Activated CD8-positive, alpha-beta memory T cell treated with anti-CD3 and anti-CD28 coated beads, Interleukin-2, amount 10 ng/mL, durations not matched to agents 7 days and 5 days (primary cell): ENCODE measurements around the gene KMT5B. TPM values are rescaled to one million over a fixed set of nuclear protein-coding genes. Genes with fewer than 3 reads are reported as not detected.
"Not testable (repeated sequence)": the region's sequence is repeated elsewhere in the genome, so short reads cannot be mapped to it uniquely, and the experiment has no call there.

Source experiments
- ATAC-seq: fragments of 150-1000 bp; cut with Tn5 transposase; one replicate; pipeline ENCODE4 v1.10.0; 2021; ENCODE audit warnings: moderate library complexity
- CTCF ChIA-PET: fragments of 350-600 bp; sonication (Branson Sonifier 250); formaldehyde crosslinking; loops from one replicate; lab custom pipeline; 2021; ENCODE audit warnings: antibody characterized with exemption; lab: Charles Lee
- DNase-seq: peaks from one replicate; pipeline ENCODE4 v3.0.0-alpha.2; 2020
- H3K27ac Mint-ChIP-seq: one replicate; pipeline ENCODE4 v1.8.0; 2021; ENCODE audit warnings: mild to moderate bottlenecking, mixed read lengths
- H3K27me3 Mint-ChIP-seq: one replicate; pipeline ENCODE4 v1.8.0; 2021; ENCODE audit warnings: mixed read lengths
- H3K36me3 Mint-ChIP-seq: one replicate; pipeline ENCODE4 v1.8.0; 2021; ENCODE audit warnings: mild to moderate bottlenecking, mixed read lengths
- H3K4me1 Mint-ChIP-seq: one replicate; pipeline ENCODE4 v1.8.0; 2021; ENCODE audit warnings: mixed read lengths
- H3K4me3 Mint-ChIP-seq: one replicate; pipeline ENCODE4 v1.8.0; 2021; ENCODE audit warnings: mild to moderate bottlenecking, moderate library complexity, mixed read lengths
- H3K9me3 Mint-ChIP-seq: one replicate; pipeline ENCODE4 v1.8.0; 2022; ENCODE audit warnings: low read depth, mixed read lengths
- total RNA-seq, 2 experiments: library from RNA; stranded (reverse); gene quantifications; one replicate each; pipeline ENCODE4 v1.2.3, GENCODE V29; 2021

KMT5B gene
- total RNA-seq, 2 experiments from 2014 or later: 15.1 to 20.3 TPM

DNA sequence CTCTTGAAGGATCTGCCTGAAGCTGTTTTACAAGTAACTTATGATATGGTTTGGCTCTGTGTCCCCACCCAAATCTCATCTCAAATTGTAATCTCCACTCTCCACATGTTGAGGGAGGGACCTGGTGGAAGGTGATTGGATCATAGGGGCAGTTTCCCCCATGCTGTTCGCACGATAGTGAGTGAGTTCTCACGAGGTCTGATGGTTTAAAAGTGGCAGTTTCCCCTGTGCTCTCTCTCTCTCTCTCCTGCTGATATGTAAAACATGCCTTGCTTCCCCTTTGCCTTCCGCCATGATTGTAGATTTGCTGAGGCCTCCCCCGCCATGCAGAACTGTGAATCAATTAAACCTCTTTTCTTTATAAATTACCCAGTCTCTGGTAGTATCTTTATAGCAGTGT lies 31.8 kb upstream of the KMT5B start:
- H3K27ac Mint-ChIP-seq, H3K27me3 Mint-ChIP-seq, DNase-seq, H3K4me1 Mint-ChIP-seq, CTCF ChIA-PET, H3K4me3 Mint-ChIP-seq, H3K36me3 Mint-ChIP-seq, H3K9me3 Mint-ChIP-seq, ATAC-seq: not testable (repeated sequence)

GRCh38 chr11:68243847-68244246 lies 30.8 kb upstream of the KMT5B start:
- peaks cover 15% of the 10 kb centered on the region for H3K27me3 Mint-ChIP-seq
- not testable (repeated sequence) for H3K9me3 Mint-ChIP-seq, H3K4me1 Mint-ChIP-seq, ATAC-seq, H3K27ac Mint-ChIP-seq, H3K4me3 Mint-ChIP-seq, DNase-seq, H3K36me3 Mint-ChIP-seq
- CTCF ChIA-PET: interaction anchor here (0.6 kb wide), 2 partner anchors 152 to 996 kb away, joined by 3 read pairs; no protein-coding TSS in a partner anchor

DNA sequence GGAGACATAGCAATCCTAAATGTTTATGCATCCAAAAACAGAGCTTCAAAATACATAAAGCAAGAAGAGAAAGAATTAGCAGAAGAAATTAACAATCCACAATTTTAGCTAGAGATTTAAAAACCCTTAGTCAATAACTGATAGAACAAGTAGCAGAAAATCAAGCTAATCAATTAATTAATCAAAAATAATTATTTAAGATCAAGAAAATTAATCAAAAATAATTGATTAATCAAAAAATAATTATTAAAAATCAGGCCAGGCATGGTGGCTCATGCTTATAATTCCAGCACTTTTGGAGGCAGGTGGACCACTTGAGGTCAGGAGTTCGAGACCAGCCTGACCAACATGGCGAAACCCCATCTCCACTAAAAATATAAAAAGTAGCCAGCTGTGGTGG lies 29.5 kb upstream of the KMT5B start:
- no peak overlapping the region for H3K4me3 Mint-ChIP-seq
- CTCF ChIA-PET: no interaction called here
- no peak overlapping the region for H3K27ac Mint-ChIP-seq
- H3K36me3 Mint-ChIP-seq: no peaks in the 10 kb centered on the region
- DNase-seq (no peak), ATAC-seq (no peak)
- no peaks in the 10 kb centered on the region for H3K9me3 Mint-ChIP-seq
- H3K4me1 Mint-ChIP-seq: no peaks in the 10 kb centered on the region
- H3K27me3 Mint-ChIP-seq: peaks cover 17% of the 10 kb centered on the region

DNA sequence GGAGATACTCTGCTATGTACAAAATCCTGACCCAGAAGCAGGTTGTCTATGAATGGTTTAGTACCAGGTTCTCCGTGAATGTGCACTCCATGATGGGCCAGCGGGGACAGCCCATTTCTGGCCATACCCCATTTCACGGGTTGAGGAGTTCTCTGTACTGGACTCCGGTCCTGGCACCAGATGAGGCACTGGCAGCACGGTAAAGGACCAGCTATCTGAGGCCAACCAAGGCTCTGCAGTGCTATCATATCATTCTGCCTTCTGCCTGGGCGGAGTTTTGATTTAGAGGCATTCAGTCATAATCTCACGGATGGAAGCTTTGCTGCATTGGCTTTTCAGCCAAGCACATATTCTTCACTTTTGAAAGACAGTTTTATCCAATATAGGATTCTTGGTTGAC lies 18.5 kb upstream of the KMT5B start:
- DNase-seq (no peak), ATAC-seq (no peak)
- peaks cover 8% of the 10 kb centered on the region for H3K36me3 Mint-ChIP-seq
- H3K4me1 Mint-ChIP-seq: no peaks in the 10 kb centered on the region
- H3K4me3 Mint-ChIP-seq: no peak overlapping the region
- peaks cover 21% of the 10 kb centered on the region for H3K27me3 Mint-ChIP-seq
- H3K9me3 Mint-ChIP-seq: peaks cover 10% of the 10 kb centered on the region
- CTCF ChIA-PET: interaction anchor here (1.1 kb wide), 2 partner anchors 21 to 26 kb away, joined by 3 read pairs; no protein-coding TSS in a partner anchor
- H3K27ac Mint-ChIP-seq: no peak overlapping the region

- Mint-ChIP-seq H3K27ac (no peak overlapping the region), H3K27me3 (peaks cover 12% of the 10 kb centered on the region), H3K4me3 (no peak overlapping the region), H3K4me1 (no peaks in the 10 kb centered on the region), H3K36me3 (peaks cover 8% of the 10 kb centered on the region), H3K9me3 (peaks cover 10% of the 10 kb centered on the region)
- DNase-seq (no peak), ATAC-seq (no peak)
- CTCF ChIA-PET: no interaction called here
These were observed 16.5 kb upstream of the KMT5B start for GRCh38 chr11:68229601-68230000.

GRCh38 chr11:68226421-68226820 lies 13.3 kb upstream of the KMT5B start:
- DNase-seq (no peak), ATAC-seq (no peak)
- Mint-ChIP-seq H3K27me3 (peaks cover 5% of the 10 kb centered on the region), H3K27ac (no peak overlapping the region), H3K4me1 (peaks cover 4% of the 10 kb centered on the region), H3K4me3 (no peak overlapping the region), H3K9me3 (peaks cover 10% of the 10 kb centered on the region), H3K36me3 (peaks cover 8% of the 10 kb centered on the region)
- CTCF ChIA-PET: interaction anchor here (1.2 kb wide), 1 partner anchor 17 kb away, joined by 3 read pairs; no protein-coding TSS in a partner anchor

DNA sequence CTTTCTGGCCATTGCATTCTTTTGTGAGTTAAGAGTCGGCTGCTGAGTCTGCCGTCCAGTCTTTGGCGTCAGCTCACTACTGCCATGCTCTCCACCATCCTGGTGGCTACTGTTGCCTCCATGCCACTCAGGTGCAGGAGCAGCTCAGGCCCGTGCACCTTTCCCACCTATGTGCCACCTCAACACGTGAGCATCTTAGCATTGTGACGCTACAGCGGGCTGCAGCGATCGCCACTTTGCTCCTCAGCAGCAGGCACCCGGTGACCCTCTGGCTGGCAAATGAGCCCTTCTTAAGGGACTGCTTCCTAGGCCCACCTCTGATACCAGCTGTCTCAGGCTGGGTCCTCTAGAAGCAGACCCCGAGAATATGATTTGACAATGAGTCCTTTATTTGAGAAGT lies 11.5 kb upstream of the KMT5B start:
- no peak for DNase-seq
- H3K27ac Mint-ChIP-seq: no peak overlapping the region
- no peak for ATAC-seq
- CTCF ChIA-PET: interaction anchor here (0.7 to 1.4 kb wide), 2 partner anchors 16 to 189 kb away, joined by 3 to 4 read pairs; no protein-coding TSS in a partner anchor
- peaks cover 10% of the 10 kb centered on the region for H3K9me3 Mint-ChIP-seq
- peaks cover 12% of the 10 kb centered on the region for H3K27me3 Mint-ChIP-seq
- no peak overlapping the region for H3K4me3 Mint-ChIP-seq
- H3K36me3 Mint-ChIP-seq: peaks cover 3% of the 10 kb centered on the region
- peaks cover 4% of the 10 kb centered on the region for H3K4me1 Mint-ChIP-seq

GRCh38 chr11:68223275-68223674 lies 10.2 kb upstream of the KMT5B start:
- DNase-seq (no peak), ATAC-seq (no peak)
- H3K9me3 Mint-ChIP-seq: peaks cover 4% of the 10 kb centered on the region
- H3K36me3 Mint-ChIP-seq: no peaks in the 10 kb centered on the region
- H3K27ac Mint-ChIP-seq: no peak overlapping the region
- peaks cover 4% of the 10 kb centered on the region for H3K4me1 Mint-ChIP-seq
- CTCF ChIA-PET: interaction anchor here (0.7 to 1.4 kb wide), 2 partner anchors 14 to 103 kb away, joined by 3 to 4 read pairs; no protein-coding TSS in a partner anchor
- peaks cover 13% of the 10 kb centered on the region for H3K27me3 Mint-ChIP-seq
- no peak overlapping the region for H3K4me3 Mint-ChIP-seq

DNA sequence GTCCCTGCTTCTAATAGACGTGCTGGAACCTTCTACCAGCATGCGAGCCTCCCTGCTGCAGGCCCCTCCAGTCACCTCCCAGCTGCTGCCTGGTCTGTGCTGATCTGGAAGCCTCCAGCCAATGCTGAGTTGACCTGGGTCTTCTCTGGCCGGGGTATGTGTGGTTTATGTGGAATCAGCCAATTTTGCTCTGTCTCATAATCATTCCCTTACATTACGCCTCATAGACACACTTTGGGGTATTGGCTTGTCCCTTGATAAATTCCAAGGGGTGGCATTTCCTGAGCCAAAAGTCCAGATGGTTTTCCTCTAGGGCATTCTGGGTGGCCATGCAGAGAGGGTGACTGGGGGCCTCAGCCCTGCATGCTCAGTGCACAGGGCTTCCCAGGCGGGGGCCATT lies 8.3 kb upstream of the KMT5B start:
- H3K27me3 Mint-ChIP-seq: peaks cover 17% of the 10 kb centered on the region
- no peak for ATAC-seq
- no peak for DNase-seq
- H3K9me3 Mint-ChIP-seq: no peaks in the 10 kb centered on the region
- no peak overlapping the region for H3K4me3 Mint-ChIP-seq
- CTCF ChIA-PET: no interaction called here
- H3K4me1 Mint-ChIP-seq: peaks cover 4% of the 10 kb centered on the region
- H3K27ac Mint-ChIP-seq: no peak overlapping the region
- no peaks in the 10 kb centered on the region for H3K36me3 Mint-ChIP-seq

GRCh38 chr11:68216171-68216938 lies 3.3 kb upstream of the KMT5B start:
- peaks cover 28% of the 10 kb centered on the region for H3K27me3 Mint-ChIP-seq
- no peaks in the 10 kb centered on the region for H3K9me3 Mint-ChIP-seq
- ATAC-seq: no peak
- H3K27ac Mint-ChIP-seq: no peak overlapping the region
- H3K36me3 Mint-ChIP-seq: no peaks in the 10 kb centered on the region
- DNase-seq: no peak
- H3K4me1 Mint-ChIP-seq: peaks cover 19% of the 10 kb centered on the region
- CTCF ChIA-PET: interaction anchor here (1.6 kb wide), 1 partner anchor 13 kb away, joined by 4 read pairs; no protein-coding TSS in a partner anchor
- no peak overlapping the region for H3K4me3 Mint-ChIP-seq

DNA sequence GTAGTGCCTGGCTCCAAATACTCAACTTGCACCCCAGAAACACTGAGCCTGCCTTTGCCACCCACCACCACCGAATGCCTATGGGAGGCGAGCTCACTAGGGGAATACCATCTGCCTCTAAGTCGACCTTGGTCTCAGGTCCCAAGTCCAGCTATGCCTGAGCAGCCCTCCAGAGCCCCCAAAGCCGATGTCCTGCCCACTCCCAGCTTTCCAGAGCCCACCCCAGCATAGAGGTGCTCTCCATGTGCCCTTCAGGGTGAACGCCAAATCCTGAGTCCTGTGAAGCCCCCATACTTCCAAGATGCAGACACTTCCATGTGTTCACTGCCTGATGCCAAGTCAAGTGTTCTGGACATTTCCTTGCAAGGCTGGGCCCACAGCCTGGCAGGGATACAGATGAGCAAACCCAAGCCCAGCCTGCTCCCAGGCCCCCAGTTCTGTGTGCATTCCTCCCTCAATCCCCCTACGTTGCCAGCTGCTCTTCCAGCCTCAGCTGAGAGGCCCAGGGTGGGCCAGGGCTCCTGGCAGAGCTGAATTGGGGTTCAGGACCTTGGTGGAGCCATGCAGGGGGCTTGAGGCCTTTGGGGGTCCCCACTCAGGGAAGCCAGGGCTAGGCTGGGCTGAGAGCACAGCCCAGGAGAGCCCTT lies 2.6 kb upstream of the KMT5B start:
- ATAC-seq (no peak), DNase-seq (no peak)
- H3K9me3 Mint-ChIP-seq: no peaks in the 10 kb centered on the region
- H3K4me1 Mint-ChIP-seq: peaks cover 24% of the 10 kb centered on the region
- H3K27ac Mint-ChIP-seq: no peak overlapping the region
- peaks cover 25% of the 10 kb centered on the region for H3K27me3 Mint-ChIP-seq
- CTCF ChIA-PET: interaction anchor here (0.6 kb wide), 1 partner anchor 145 kb away, joined by 3 read pairs; no protein-coding TSS in a partner anchor
- no peaks in the 10 kb centered on the region for H3K36me3 Mint-ChIP-seq
- H3K4me3 Mint-ChIP-seq: peak overlapping the region; percentile 68

- no peak for DNase-seq
- peaks cover 26% of the 10 kb centered on the region for H3K4me1 Mint-ChIP-seq
- H3K27ac Mint-ChIP-seq: peak overlapping the region; percentile 39
- H3K36me3 Mint-ChIP-seq: no peaks in the 10 kb centered on the region
- H3K4me3 Mint-ChIP-seq: peak overlapping the region; percentile 68
- H3K9me3 Mint-ChIP-seq: no peaks in the 10 kb centered on the region
- peaks cover 23% of the 10 kb centered on the region for H3K27me3 Mint-ChIP-seq
- CTCF ChIA-PET: no interaction called here
- no peak for ATAC-seq
These were observed 2.0 kb upstream of the KMT5B start for GRCh38 chr11:68215087-68215445.

DNA sequence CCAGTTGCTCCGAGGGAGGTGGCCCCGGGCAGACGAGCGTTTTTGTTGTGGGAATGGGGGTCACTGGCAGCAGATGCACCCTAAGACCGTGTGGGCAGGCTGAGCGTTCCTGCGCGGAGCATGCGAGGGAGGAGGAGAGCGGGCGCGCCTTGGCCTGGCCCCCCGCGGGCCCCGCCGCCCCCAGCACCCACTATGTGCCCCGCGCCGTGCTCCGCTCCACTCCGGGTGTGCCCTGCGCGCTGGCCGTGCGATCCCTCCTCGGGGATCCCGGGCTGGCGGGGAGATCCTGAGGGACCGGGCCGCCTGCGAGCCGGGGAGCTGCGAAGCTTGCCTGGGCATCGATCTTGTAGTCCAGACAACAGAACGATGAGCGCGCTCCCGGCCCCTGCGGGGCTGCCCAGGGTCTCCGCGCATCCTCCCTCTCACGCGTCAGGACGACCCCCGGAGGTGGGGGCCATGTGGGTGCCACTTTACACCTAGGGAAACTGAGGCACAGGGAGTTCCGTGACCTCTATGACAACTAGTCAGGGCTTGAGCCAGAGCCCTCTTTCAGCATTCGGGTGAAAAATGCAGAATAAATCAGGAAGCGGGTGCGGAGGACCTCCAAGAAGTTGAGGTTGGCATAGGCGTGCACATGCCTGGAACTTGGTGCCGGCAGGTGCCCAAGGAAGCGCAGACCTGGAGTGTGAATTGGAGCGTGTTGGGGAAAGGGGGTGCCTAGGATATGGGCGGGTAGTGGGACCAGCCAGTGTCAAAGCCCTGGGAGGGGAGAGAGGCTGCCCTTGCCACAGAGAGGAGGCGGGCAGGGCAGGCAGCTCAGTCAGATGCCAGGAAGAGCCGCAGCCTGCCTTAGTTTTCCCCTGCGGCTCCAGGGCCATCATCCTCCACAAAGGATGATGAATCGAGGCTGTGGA lies 1.3 kb upstream of the KMT5B start:
- DNase-seq: no peak
- CTCF ChIA-PET: no interaction called here
- H3K27ac Mint-ChIP-seq: peak overlapping the region; percentile 61

More for the DNA sequence above, 1.3 kb upstream of the KMT5B start:
- Mint-ChIP-seq H3K27me3 (peaks cover 20% of the 10 kb centered on the region), H3K9me3 (no peaks in the 10 kb centered on the region), H3K4me1 (peaks cover 27% of the 10 kb centered on the region), H3K36me3 (no peaks in the 10 kb centered on the region), H3K4me3 (peak overlapping the region; percentile 68)
- peak; percentile 11 for ATAC-seq
